ENCODE measurements around the gene PURA.

- TF ChIP-seq POLR2A (IDR thresholded peaks at IDR 0.05), result no peak
- no peak for TF ChIP-seq CTCF (IDR thresholded peaks at IDR 0.05 in 8 of 11, conservative IDR thresholded peaks at IDR 0.05 in 3 of 11)
Observed at GRCh38 chr5:140101179-140101578, 12.7 kb upstream of the PURA start.

Data from spleen (tissue), 7 donors.